GM10266 (cell line): ENCODE data around the gene SPOCK1.

ENCODE experiments used
- DNase-seq: peaks from one replicate; pipeline ENCODE4 v3.0.0; 2012; ENCODE audit errors: extremely low spot score
- TF ChIP-seq, protein P1 (sequence below): IDR thresholded peaks from 2 replicates; pipeline ENCODE4 v1.5.1; 2012; ENCODE audit warnings: mild to moderate bottlenecking, low read depth; ENCODE audit not compliant: control insufficient read depth, insufficient read depth; ENCODE audit errors: missing control alignments

SPOCK1 gene

DNA sequence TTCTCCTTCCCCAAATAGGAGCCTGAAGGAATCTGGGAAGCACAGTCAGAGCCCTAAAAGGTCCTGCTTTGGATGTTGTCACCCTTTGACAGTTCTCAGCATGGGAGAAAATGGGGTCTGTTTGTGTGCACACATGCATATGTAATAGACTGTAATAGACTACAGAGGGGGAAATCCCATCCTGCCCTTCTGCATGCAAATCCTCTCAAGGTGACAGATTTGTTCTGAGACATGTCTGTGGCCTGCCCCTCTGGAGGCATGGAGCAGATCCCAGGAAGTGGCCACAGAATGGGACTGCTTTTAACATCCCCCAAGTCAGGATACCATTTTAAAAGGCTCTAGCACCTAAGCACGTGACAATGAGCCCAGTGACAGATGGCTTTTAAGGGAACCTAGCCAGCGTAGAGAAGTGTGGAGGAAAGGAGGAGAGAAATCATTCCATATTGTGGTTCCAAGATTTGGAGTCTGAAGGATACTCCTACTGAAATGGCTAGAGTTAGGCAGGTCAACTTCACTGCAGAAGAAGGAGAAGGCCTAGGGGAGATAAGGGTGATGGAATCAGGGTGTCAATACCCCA lies 483.5 kb downstream of the SPOCK1 start:
- TF ChIP-seq, protein P1, sequence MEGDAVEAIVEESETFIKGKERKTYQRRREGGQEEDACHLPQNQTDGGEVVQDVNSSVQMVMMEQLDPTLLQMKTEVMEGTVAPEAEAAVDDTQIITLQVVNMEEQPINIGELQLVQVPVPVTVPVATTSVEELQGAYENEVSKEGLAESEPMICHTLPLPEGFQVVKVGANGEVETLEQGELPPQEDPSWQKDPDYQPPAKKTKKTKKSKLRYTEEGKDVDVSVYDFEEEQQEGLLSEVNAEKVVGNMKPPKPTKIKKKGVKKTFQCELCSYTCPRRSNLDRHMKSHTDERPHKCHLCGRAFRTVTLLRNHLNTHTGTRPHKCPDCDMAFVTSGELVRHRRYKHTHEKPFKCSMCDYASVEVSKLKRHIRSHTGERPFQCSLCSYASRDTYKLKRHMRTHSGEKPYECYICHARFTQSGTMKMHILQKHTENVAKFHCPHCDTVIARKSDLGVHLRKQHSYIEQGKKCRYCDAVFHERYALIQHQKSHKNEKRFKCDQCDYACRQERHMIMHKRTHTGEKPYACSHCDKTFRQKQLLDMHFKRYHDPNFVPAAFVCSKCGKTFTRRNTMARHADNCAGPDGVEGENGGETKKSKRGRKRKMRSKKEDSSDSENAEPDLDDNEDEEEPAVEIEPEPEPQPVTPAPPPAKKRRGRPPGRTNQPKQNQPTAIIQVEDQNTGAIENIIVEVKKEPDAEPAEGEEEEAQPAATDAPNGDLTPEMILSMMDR = no peak

DNA sequence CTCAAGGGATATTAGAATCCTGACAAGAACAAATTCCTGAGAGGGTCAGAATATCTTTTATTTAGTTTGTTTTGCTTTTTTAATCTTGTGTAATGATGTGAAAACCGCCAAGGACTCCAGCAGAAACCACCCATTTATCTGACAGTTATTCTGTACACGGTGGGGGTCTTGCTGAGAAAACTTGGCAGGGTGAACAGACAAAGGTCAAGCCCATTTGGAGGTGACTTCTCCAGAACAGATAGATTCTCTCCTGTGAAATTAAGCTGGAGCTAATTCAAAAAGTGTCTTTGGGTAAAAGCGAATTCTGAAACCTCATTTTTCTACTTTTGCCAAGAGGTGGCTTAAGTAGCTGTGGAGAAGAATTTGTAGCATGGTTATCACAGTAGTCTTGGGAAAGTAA lies 484.4 kb downstream of the SPOCK1 start:
- TF ChIP-seq, protein P1 = no peak

More for the DNA sequence above, 483.5 kb downstream of the SPOCK1 start:
- no peak for DNase-seq

DNA sequence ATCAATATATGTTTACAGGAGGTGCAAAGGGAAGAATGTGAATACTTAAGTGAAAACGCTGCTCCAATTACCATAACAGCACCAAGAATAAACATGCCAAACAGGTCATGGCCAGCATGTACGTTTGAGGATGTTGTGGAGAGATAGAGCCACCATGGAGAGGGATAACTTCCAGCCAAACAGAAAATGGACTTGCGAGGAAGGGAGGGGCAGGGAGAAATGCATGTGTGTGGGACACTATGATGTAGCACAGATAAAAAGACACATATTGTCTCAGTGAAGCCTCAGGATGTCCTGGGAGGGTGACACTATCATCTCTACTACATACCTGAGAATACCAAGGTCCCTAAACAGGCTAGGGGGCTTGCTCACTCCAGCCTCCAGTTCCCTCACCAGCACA lies 488.9 kb downstream of the SPOCK1 start:
- no peak for DNase-seq
- TF ChIP-seq, protein P1 = no peak

More for the DNA sequence above, 484.4 kb downstream of the SPOCK1 start:
- DNase-seq = no peak

DNA sequence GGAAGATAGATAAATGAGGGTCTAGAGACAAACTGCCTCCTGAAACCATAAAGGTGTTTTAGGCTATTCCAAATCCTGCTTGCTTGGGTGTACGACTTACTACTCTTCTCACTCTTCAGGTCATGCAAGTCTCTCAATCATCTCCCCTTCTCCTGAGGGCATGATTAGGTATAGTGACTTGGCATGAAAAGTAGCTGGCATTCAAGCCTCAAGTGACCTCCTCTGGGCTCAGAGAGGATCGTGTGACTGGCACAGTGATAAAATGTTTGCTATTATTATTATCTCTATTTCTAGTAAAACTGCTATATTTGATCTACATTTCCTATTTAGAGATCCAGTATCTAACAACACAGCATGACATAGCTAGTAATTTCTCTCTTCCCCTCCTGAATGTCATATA lies 494.8 kb downstream of the SPOCK1 start:
- no peak for DNase-seq
- TF ChIP-seq, protein P1 = no peak

DNA sequence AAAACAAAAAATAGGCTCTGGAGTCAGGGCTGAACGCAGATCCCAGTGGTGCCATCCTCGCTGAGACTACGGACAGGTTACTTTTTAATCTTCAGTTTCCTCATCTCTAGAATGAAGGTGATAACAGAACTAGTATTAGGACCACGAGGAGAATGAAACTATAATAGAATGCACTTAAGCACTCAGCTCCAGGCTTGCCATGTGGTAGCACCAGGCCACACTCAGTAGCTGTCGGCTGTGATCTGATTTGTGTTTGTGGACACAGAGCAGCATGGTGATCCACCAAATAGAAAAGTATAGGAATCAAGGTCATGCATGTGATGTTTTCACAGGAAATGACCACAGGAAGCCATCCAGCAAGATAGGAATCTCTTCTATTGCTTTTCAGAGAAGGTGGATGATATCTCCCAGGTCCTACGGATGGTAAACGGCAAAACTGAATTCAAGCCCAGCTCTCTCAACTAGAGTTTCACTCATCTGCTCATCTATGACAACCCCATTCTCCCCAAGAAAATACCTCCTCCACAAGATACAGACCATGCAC lies 498.0 kb downstream of the SPOCK1 start:
- TF ChIP-seq, protein P1 = no peak
- DNase-seq = no peak

DNA sequence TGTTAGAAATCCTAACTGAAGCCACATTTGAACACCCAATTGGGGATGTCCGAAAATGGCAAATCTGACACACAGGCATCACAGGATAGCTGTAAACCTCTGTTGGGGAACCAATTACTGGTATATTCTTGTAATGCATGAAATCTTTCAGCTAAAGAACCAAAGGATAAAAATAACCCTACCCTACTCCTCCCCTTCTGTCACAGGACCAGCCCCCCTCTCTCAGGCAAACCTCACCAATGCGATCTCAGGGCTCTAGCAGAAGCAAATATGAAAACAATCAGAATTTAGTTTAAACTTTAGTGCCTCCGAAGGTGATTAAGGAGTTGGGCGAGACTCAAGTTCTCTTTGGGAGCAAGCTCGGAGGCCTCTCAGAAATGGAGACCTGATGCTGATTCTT lies 499.3 kb downstream of the SPOCK1 start:
- DNase-seq = no peak
- TF ChIP-seq, protein P1 = no peak

DNA sequence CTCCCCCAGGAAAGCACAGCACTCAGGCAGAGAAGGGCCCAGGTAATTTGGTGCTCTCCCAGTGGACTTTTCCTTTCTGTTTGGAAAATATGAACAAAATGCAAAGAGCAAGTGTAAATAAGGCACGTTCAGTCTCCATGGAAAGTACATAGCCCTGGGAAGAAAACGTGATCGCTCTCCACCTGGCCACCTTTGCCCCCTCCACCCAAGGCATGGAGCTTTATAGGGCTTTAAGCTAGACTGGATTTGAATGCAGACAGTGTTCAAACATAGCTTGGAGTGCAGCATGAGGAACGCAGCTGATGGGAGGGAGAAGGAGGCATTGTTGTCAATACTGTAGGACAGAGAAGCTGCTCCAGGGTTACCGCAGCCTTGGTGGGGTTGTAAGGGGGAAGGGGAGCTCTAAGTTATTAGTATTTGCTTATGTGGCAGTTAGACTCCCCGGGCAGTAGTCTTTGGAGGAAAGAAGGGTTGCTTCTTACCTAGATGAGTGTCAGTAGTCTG lies 500.2 kb downstream of the SPOCK1 start:
- DNase-seq = no peak
- TF ChIP-seq, protein P1 = no peak
